ENCODE measurements around the gene CHST4. TPM values are rescaled to one million over a fixed set of nuclear protein-coding genes. Genes with fewer than 3 reads are reported as not detected.

CHST4 gene
- total RNA-seq, 1 donor from 2014 or later, result not detected

GRCh38 chr16:71484006-71484893, 42.0 kb upstream of the CHST4 start:
- peak; percentile 88 for DNase-seq (ENCODE audit: extremely low spot score, unreplicated experiment)
- Mint-ChIP-seq H3K27me3 (ENCODE audit: unreplicated experiment) (peaks cover 8% of the 10 kb centered on the region), H3K36me3 (ENCODE audit: unreplicated experiment) (no peaks in the 10 kb centered on the region), H3K9me3 (ENCODE audit: unreplicated experiment) (no peaks in the 10 kb centered on the region), H3K27ac (ENCODE audit: unreplicated experiment) (peak overlapping the region; percentile 88), H3K4me3 (ENCODE audit: unreplicated experiment) (peak overlapping the region; percentile 83), H3K4me1 (ENCODE audit: unreplicated experiment) (peaks cover 14% of the 10 kb centered on the region)
- no peak for TF ChIP-seq CTCF (IDR thresholded peaks at IDR 0.05)

GRCh38 chr16:71489122-71489521, 37.1 kb upstream of the CHST4 start, which contains the start of gene ZNF19:
TSS of gene ZNF19 (minus strand) at chr16:71489324. CDS start at chr16:71482114, 7,210 bp downstream.
- no peaks in the 10 kb centered on the region for H3K36me3 Mint-ChIP-seq (ENCODE audit: unreplicated experiment)
- DNase-seq (ENCODE audit: extremely low spot score, unreplicated experiment), result no peak
- H3K27ac Mint-ChIP-seq (ENCODE audit: unreplicated experiment), result no peak within 1 kb of the TSS
- peaks cover 23% of the 10 kb centered on the region for H3K27me3 Mint-ChIP-seq (ENCODE audit: unreplicated experiment)
- H3K4me1 Mint-ChIP-seq (ENCODE audit: unreplicated experiment), result peaks cover 5% of the 10 kb centered on the region
- no peak for TF ChIP-seq CTCF (IDR thresholded peaks at IDR 0.05)
- H3K9me3 Mint-ChIP-seq (ENCODE audit: unreplicated experiment), result no peaks in the 10 kb centered on the region
- H3K4me3 Mint-ChIP-seq (ENCODE audit: unreplicated experiment), result no peak within 1 kb of the TSS

GRCh38 chr16:71490361-71490760, 35.9 kb upstream of the CHST4 start:
- DNase-seq (ENCODE audit: extremely low spot score, unreplicated experiment), result no peak
- no peaks in the 10 kb centered on the region for H3K36me3 Mint-ChIP-seq (ENCODE audit: unreplicated experiment)
- H3K9me3 Mint-ChIP-seq (ENCODE audit: unreplicated experiment), result no peaks in the 10 kb centered on the region
- H3K27ac Mint-ChIP-seq (ENCODE audit: unreplicated experiment), result no peak overlapping the region
- no peaks in the 10 kb centered on the region for H3K4me1 Mint-ChIP-seq (ENCODE audit: unreplicated experiment)
- H3K27me3 Mint-ChIP-seq (ENCODE audit: unreplicated experiment), result peaks cover 23% of the 10 kb centered on the region
- no peak for TF ChIP-seq CTCF (IDR thresholded peaks at IDR 0.05)
- H3K4me3 Mint-ChIP-seq (ENCODE audit: unreplicated experiment), result no peak overlapping the region

- Mint-ChIP-seq H3K9me3 (ENCODE audit: unreplicated experiment) (no peaks in the 10 kb centered on the region), H3K36me3 (ENCODE audit: unreplicated experiment) (no peaks in the 10 kb centered on the region), H3K4me1 (ENCODE audit: unreplicated experiment) (no peaks in the 10 kb centered on the region), H3K27ac (ENCODE audit: unreplicated experiment) (no peak overlapping the region), H3K4me3 (ENCODE audit: unreplicated experiment) (no peak overlapping the region), H3K27me3 (ENCODE audit: unreplicated experiment) (peaks cover 23% of the 10 kb centered on the region)
- no peak for TF ChIP-seq CTCF (IDR thresholded peaks at IDR 0.05)
- DNase-seq (ENCODE audit: extremely low spot score, unreplicated experiment), result no peak
Measured at GRCh38 chr16:71491054-71491453, 35.2 kb upstream of the CHST4 start.

GRCh38 chr16:71492786-71493185, 33.4 kb upstream of the CHST4 start:
- Mint-ChIP-seq H3K36me3 (ENCODE audit: unreplicated experiment) (no peaks in the 10 kb centered on the region), H3K9me3 (ENCODE audit: unreplicated experiment) (no peaks in the 10 kb centered on the region), H3K27ac (ENCODE audit: unreplicated experiment) (no peak overlapping the region), H3K27me3 (ENCODE audit: unreplicated experiment) (peaks cover 21% of the 10 kb centered on the region), H3K4me1 (ENCODE audit: unreplicated experiment) (no peaks in the 10 kb centered on the region), H3K4me3 (ENCODE audit: unreplicated experiment) (no peak overlapping the region)
- no peak for TF ChIP-seq CTCF (IDR thresholded peaks at IDR 0.05)
- no peak for DNase-seq (ENCODE audit: extremely low spot score, unreplicated experiment)

All from osteocyte (in vitro differentiated cells).